Mesenchymal stem cell (in vitro differentiated cells and primary cell): ENCODE results near the gene CHTF8.

Source experiments
- DNase-seq: peaks from one replicate; pipeline ENCODE4 v3.0.0-alpha.2; 2013
- H2AFZ ChIP-seq: one replicate; pipeline ENCODE4 v1.6.1; 2013; ENCODE audit warnings: low read depth, mild to moderate bottlenecking, control low read depth, inconsistent platforms, low read length, moderate library complexity
- H2AK5ac ChIP-seq: 2 replicates; pipeline ENCODE4 v1.6.1; 2013; ENCODE audit warnings: low read length, moderate library complexity, mild to moderate bottlenecking, inconsistent platforms; ENCODE audit not compliant: severe bottlenecking
- H2BK120ac ChIP-seq: one replicate; pipeline ENCODE4 v1.6.1; 2013; ENCODE audit warnings: low read depth, mild to moderate bottlenecking, inconsistent platforms, low read length, moderate library complexity
- H2BK12ac ChIP-seq, 2 experiments: one replicate each; pipeline ENCODE4 v1.6.1; 2013; ENCODE audit warnings: inconsistent platforms in 2 of 2, low read length in 2 of 2, mild to moderate bottlenecking in 2 of 2, moderate library complexity in 2 of 2, control low read depth in 1 of 2
- H2BK15ac ChIP-seq: one replicate; pipeline ENCODE4 v1.6.1; 2013; ENCODE audit warnings: mild to moderate bottlenecking, low read depth, inconsistent platforms; ENCODE audit not compliant: poor library complexity, severe bottlenecking
- H2BK5ac ChIP-seq: 2 replicates; pipeline ENCODE4 v1.6.1; 2013; ENCODE audit warnings: low read depth, mild to moderate bottlenecking, low read length, control low read depth, inconsistent platforms; ENCODE audit not compliant: poor library complexity, severe bottlenecking
- H3K14ac ChIP-seq, 2 experiments: one replicate each; pipeline ENCODE4 v1.6.1; 2013; ENCODE audit warnings: inconsistent platforms in 2 of 2, low read length in 2 of 2, control low read depth in 1 of 2, mild to moderate bottlenecking in 1 of 2, moderate library complexity in 1 of 2
- H3K18ac ChIP-seq, 2 experiments: one replicate each; pipeline ENCODE4 v1.6.1; 2013; ENCODE audit warnings: inconsistent platforms in 2 of 2, low read length in 2 of 2, control low read depth in 1 of 2, low read depth in 1 of 2, mild to moderate bottlenecking in 1 of 2
- H3K23ac ChIP-seq, 2 experiments: one replicate each; pipeline ENCODE4 v1.6.1; 2013; ENCODE audit warnings: inconsistent platforms in 2 of 2, low read length in 2 of 2, mild to moderate bottlenecking in 2 of 2, moderate library complexity in 2 of 2, control low read depth in 1 of 2
- H3K27ac ChIP-seq: 2 replicates; pipeline ENCODE4 v1.5.1; 2013; ENCODE audit warnings: mild to moderate bottlenecking, moderate library complexity, low read length, control low read depth, inconsistent platforms; ENCODE audit not compliant: poor library complexity, severe bottlenecking
- H3K27me3 ChIP-seq, 2 experiments: 2 replicates each; pipeline versions ENCODE4 v1.6.1 to v1.7.0; 2013; ENCODE audit warnings: low read length in 2 of 2, mild to moderate bottlenecking in 2 of 2, moderate library complexity in 2 of 2, control low read depth in 1 of 2, inconsistent platforms in 1 of 2; ENCODE audit not compliant: control insufficient read depth in 1 of 2, insufficient read depth in 1 of 2
- H3K36me3 ChIP-seq, 2 experiments: 2 replicates each; pipeline versions ENCODE4 v1.6.1 to v1.7.0; 2013; ENCODE audit warnings: low read length in 2 of 2, control low read depth in 1 of 2, inconsistent platforms in 1 of 2, low read depth in 1 of 2, mild to moderate bottlenecking in 1 of 2; ENCODE audit not compliant: insufficient read depth in 2 of 2, control insufficient read depth in 1 of 2
- H3K4ac ChIP-seq, 2 experiments: one replicate each; pipeline ENCODE4 v1.6.1; 2013; ENCODE audit warnings: inconsistent platforms in 2 of 2, low read length in 2 of 2, mild to moderate bottlenecking in 2 of 2, moderate library complexity in 2 of 2, control low read depth in 1 of 2, low read depth in 1 of 2
- H3K4me1 ChIP-seq: 2 replicates; pipeline ENCODE4 v1.6.1; 2013; ENCODE audit warnings: low read depth, low read length, control low read depth; ENCODE audit not compliant: control insufficient read depth, insufficient read depth
- H3K4me2 ChIP-seq: 2 replicates; pipeline ENCODE4 v1.6.1; 2013; ENCODE audit warnings: low read length, mild to moderate bottlenecking, inconsistent platforms; ENCODE audit not compliant: poor library complexity, severe bottlenecking
- H3K4me3 ChIP-seq, 2 experiments: 2 replicates each; pipeline versions ENCODE4 v1.5.1 to v1.7.0; 2013; ENCODE audit warnings: low read length in 2 of 2, mild to moderate bottlenecking in 2 of 2, control low read depth in 1 of 2, low read depth in 1 of 2; ENCODE audit not compliant: insufficient read depth in 1 of 2
- H3K79me1 ChIP-seq: replicated peaks from 2 replicates; pipeline ENCODE4 v1.6.1; 2013; ENCODE audit warnings: mild to moderate bottlenecking, control low read depth, low read length, inconsistent platforms; ENCODE audit not compliant: poor library complexity, severe bottlenecking
- H3K9ac ChIP-seq: 2 replicates; pipeline ENCODE4 v1.7.0; 2013; ENCODE audit warnings: mild to moderate bottlenecking, low read length, moderate library complexity
- H3K9me3 ChIP-seq: 2 replicates; pipeline ENCODE4 v1.7.0; 2013; ENCODE audit warnings: mild to moderate bottlenecking, low read length; ENCODE audit not compliant: control insufficient read depth
- H4K8ac ChIP-seq: one replicate; pipeline ENCODE4 v1.6.1; 2013; ENCODE audit warnings: inconsistent platforms, mild to moderate bottlenecking, low read length, moderate library complexity
- H4K91ac ChIP-seq: one replicate; pipeline ENCODE4 v1.6.1; 2013; ENCODE audit warnings: mild to moderate bottlenecking, low read length, inconsistent platforms
- WGBS: methylation state at CpG from one replicate; pipeline ENCODE4 v1.1.7; 2013; ENCODE audit warnings: mixed read lengths; 5-methylcytosine and 5-hydroxymethylcytosine counted together

CHTF8 gene

DNA sequence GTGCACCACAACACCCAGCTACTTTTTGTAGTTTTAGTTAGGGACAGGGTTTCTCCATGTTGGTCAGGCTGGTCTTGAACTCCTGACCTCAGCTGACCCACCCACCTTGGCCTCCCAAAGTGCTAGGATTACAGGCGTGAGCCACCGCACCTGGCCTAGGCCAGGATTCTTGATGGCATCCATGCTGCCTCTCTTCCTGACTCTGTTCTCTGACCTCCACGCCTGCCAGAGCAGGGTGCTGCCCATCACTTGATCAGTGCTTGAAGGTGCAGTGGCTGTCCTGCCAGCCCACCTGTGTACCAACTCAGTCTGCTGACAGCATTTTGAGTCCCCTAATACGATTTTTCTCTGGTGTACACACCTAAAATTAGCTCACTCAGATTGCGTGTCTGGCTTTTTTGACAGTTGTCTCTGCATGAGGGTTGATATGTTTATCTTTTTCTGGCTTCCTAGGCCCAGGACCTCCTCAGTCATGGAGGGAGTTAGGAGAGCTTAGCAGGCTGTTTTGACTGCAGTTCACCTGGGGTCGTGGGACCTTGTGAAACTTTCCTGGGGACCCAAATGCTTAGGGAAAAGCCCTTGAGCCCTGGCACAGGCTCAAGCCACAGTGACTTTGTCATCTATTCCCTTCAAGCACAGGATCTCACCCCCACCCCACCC is 21.0 kb downstream of the CHTF8 start:
- no peak for DNase-seq
- Histone ChIP-seq H3K27ac (no peak overlapping the region), H4K8ac (no peak overlapping the region), H2AFZ (no peak overlapping the region), H4K91ac (no peak overlapping the region), H3K27me3 (peaks cover 0 to 15% of the 10 kb centered on the region in 2 experiments), H2BK120ac (no peak overlapping the region), H2BK5ac (no peak overlapping the region), H3K23ac (no peak overlapping the region), H3K4ac (no peak overlapping the region), H2AK5ac (no peak overlapping the region), H2BK12ac (no peak overlapping the region), H3K4me1 (peaks cover 37% of the 10 kb centered on the region), H2BK15ac (no peak overlapping the region), H3K14ac (no peak overlapping the region), H3K4me3 (no peak overlapping the region), H3K36me3 (peaks cover 54 to 58% of the 10 kb centered on the region in 2 experiments), H3K9me3 (no peaks in the 10 kb centered on the region), H3K9ac (no peak overlapping the region), H3K18ac (no peak overlapping the region), H3K79me1 (peaks cover 48% of the 10 kb centered on the region), H3K4me2 (no peak overlapping the region)
- 93% methylated on average over 6 of the region's 6 CpGs for WGBS

DNA sequence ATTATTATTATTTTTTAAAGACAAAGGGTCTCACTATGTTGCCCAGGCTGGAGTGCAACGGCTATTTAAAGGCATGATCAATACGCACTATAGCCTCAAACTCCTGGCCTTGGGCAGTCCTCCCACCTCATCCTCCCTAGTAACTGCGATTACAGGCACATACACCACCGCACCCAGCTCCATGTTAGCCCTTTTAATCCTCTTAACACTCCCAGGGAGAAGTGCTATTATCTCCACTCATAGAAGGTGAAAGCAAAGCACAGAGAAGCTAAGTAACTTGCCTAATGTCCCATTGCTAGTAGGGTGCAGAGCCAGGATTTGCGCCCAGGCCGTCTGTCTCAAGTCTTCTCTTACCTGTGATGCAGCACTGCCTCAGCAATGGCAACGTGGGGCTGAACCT is 22.0 kb downstream of the CHTF8 start:
- no peak overlapping the region for H3K18ac ChIP-seq
- no peak overlapping the region for H3K9ac ChIP-seq
- peaks cover 45% of the 10 kb centered on the region for H3K79me1 ChIP-seq
- no peak overlapping the region for H2AFZ ChIP-seq
- H3K27me3 ChIP-seq: peaks cover 0 to 15% of the 10 kb centered on the region in 2 experiments
- no peak overlapping the region for H2BK12ac ChIP-seq
- no peak overlapping the region for H3K4ac ChIP-seq
- no peak overlapping the region for H3K4me2 ChIP-seq
- no peak for DNase-seq
- WGBS: 96% methylated on average over 7 of the region's 7 CpGs
- no peak overlapping the region for H2BK120ac ChIP-seq
- no peak overlapping the region for H2AK5ac ChIP-seq
- H3K4me3 ChIP-seq: no peak overlapping the region
- H3K9me3 ChIP-seq: no peaks in the 10 kb centered on the region
- no peak overlapping the region for H4K8ac ChIP-seq
- no peak overlapping the region for H4K91ac ChIP-seq
- peaks cover 45 to 52% of the 10 kb centered on the region in 2 experiments for H3K36me3 ChIP-seq
- H3K14ac ChIP-seq: no peak overlapping the region
- no peak overlapping the region for H2BK5ac ChIP-seq
- H3K27ac ChIP-seq: no peak overlapping the region
- H2BK15ac ChIP-seq: no peak overlapping the region
- H3K23ac ChIP-seq: no peak overlapping the region
- peaks cover 40% of the 10 kb centered on the region for H3K4me1 ChIP-seq

DNA sequence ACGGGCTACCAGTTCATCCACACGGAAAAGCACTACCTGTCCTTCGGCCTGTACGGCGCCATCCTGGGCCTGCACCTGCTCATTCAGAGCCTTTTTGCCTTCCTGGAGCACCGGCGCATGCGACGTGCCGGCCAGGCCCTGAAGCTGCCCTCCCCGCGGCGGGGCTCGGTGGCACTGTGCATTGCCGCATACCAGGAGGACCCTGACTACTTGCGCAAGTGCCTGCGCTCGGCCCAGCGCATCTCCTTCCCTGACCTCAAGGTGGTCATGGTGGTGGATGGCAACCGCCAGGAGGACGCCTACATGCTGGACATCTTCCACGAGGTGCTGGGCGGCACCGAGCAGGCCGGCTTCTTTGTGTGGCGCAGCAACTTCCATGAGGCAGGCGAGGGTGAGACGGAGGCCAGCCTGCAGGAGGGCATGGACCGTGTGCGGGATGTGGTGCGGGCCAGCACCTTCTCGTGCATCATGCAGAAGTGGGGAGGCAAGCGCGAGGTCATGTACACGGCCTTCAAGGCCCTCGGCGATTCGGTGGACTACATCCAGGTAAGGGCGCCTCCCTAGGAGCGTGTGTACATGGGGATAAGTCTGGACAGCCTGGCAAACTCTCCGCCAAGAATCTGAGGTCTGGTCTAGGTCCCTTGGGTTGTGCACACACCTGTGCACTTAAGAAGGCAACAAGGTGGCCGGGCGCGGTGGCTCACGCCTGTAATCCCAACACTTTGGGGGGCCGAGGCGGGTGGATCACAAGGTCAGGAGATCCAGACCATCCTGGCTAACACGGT is 22.7 kb downstream of the CHTF8 start:
- Histone ChIP-seq H3K79me1 (peaks cover 43% of the 10 kb centered on the region), H3K9me3 (no peaks in the 10 kb centered on the region), H3K36me3 (peaks cover 37 to 45% of the 10 kb centered on the region in 2 experiments), H2BK120ac (no peak overlapping the region), H3K4me3 (no peak overlapping the region), H3K18ac (no peak overlapping the region), H4K91ac (no peak overlapping the region), H3K27ac (no peak overlapping the region), H4K8ac (no peak overlapping the region), H2AFZ (no peak overlapping the region), H2BK5ac (no peak overlapping the region), H2BK15ac (no peak overlapping the region), H3K4me1 (peaks cover 41% of the 10 kb centered on the region), H3K4ac (no peak overlapping the region), H3K23ac (no peak overlapping the region), H3K4me2 (no peak overlapping the region), H3K27me3 (peaks cover 0 to 15% of the 10 kb centered on the region in 2 experiments), H3K9ac (no peak overlapping the region), H2AK5ac (no peak overlapping the region), H3K14ac (no peak overlapping the region), H2BK12ac (no peak overlapping the region)
- DNase-seq: no peak
- WGBS: 97% methylated on average over 47 of the region's 48 CpGs

DNA sequence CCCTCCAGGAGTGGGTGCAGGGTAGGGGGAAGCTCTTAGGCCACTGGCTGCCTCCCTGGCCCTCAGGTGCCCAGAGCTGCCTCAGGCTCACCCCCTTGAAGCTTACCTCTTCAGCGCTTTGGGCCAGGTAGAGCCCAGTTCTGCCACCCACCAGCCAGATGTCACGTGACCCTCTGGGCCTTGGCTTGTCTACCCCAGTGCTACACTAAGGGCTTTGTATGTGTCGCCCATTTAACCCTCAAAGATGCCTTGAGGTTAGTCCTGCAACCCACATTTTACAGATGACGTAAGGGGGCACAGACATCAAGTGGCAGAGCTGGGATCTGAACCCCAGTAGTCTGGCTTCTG is 23.5 kb downstream of the CHTF8 start:
- Histone ChIP-seq H2AK5ac (no peak overlapping the region), H3K9me3 (no peaks in the 10 kb centered on the region), H2BK5ac (no peak overlapping the region), H2BK15ac (no peak overlapping the region), H3K4me2 (no peak overlapping the region), H3K23ac (no peak overlapping the region), H2BK120ac (no peak overlapping the region), H2AFZ (no peak overlapping the region), H3K4ac (no peak overlapping the region), H3K79me1 (peaks cover 39% of the 10 kb centered on the region), H3K4me3 (no peak overlapping the region), H4K91ac (no peak overlapping the region), H4K8ac (no peak overlapping the region), H3K36me3 (peaks cover 29 to 37% of the 10 kb centered on the region in 2 experiments), H3K18ac (no peak overlapping the region), H3K14ac (no peak overlapping the region), H3K27me3 (peaks cover 0 to 15% of the 10 kb centered on the region in 2 experiments), H2BK12ac (no peak overlapping the region), H3K27ac (no peak overlapping the region), H3K4me1 (peaks cover 41% of the 10 kb centered on the region), H3K9ac (no peak overlapping the region)
- DNase-seq: no peak
- 96% methylated on average over 4 of the region's 4 CpGs for WGBS
